ENCODE data around the gene SIM1.

- TF ChIP-seq EZH2 (IDR thresholded peaks at IDR 0.05; ENCODE audit: borderline replicate concordance, low read depth, low read length, poor library complexity, severe bottlenecking) (no peak), CTCF (conservative IDR thresholded peaks at IDR 0.05; ENCODE audit: low read depth, low read length) (no peak)
Observed at GRCh38 chr6:100388868-100389519, 75.7 kb downstream of the SIM1 start.

Data from A673 (cell line).